ENCODE measurements around the gene ANO6.

Gene ANO6

GRCh38 chr12:45215419-45216229 is at the start of gene ANO6:
Gene ANO6, plus strand, starts transcription at chr12:45216095. Its CDS starts 227 bp downstream, at chr12:45216322.
- DNase-seq (ENCODE audit: low read depth), result peak; percentile 93

DNA sequence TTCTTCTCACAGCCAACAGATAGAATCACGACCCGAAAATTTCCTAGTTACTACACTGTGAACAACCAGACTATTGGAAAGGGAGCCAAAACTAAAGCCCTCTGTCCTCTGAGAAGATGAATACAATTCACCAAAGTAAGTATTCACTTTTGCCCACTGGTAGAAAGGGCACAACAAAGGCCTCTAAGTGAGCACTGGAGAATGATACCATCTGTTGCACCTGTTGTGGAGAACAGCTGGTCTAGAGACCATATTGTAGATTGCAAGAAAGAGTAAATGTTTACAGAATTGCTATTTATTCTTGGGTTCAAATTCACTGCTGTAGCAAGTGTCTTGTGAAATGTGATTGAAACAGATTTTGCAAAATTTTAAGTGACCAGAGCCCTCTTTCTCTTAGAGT is 46.9 kb upstream of the ANO6 start:
- no peak for DNase-seq (ENCODE audit: low read depth)

GRCh38 chr12:45170456-45171042 is 45.3 kb upstream of the ANO6 start:
- DNase-seq (ENCODE audit: low read depth), result peak; percentile 76

GRCh38 chr12:45173293-45173692 is 42.6 kb upstream of the ANO6 start:
- DNase-seq (ENCODE audit: low read depth), result peak; percentile 5

GRCh38 chr12:45174595-45174994 is 41.3 kb upstream of the ANO6 start:
- DNase-seq (ENCODE audit: low read depth), result no peak

GRCh38 chr12:45178771-45179170 is 37.1 kb upstream of the ANO6 start:
- DNase-seq (ENCODE audit: low read depth), result no peak

DNA sequence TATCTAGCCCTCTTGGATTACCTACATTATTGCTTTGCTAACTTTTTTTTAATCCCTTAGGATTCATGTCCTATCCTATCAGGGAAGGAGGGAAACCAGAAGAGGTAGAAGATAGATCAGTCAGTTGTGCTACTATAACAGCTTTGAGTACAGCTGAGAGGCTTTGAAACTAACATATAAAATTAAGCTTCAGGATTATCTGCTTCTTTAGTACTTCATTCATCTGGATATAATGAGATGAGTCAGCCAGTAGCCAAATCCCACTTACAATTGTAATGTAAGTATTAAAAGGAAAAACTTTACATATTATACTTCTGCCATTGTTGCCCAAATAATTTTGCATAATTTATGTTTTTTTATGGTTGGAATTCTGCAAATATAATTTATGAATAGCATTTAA is 33.4 kb upstream of the ANO6 start:
- peak; percentile 5 for DNase-seq (ENCODE audit: low read depth)

GRCh38 chr12:45183246-45183645 is 32.6 kb upstream of the ANO6 start:
- DNase-seq (ENCODE audit: low read depth), result peak; percentile 22

DNA sequence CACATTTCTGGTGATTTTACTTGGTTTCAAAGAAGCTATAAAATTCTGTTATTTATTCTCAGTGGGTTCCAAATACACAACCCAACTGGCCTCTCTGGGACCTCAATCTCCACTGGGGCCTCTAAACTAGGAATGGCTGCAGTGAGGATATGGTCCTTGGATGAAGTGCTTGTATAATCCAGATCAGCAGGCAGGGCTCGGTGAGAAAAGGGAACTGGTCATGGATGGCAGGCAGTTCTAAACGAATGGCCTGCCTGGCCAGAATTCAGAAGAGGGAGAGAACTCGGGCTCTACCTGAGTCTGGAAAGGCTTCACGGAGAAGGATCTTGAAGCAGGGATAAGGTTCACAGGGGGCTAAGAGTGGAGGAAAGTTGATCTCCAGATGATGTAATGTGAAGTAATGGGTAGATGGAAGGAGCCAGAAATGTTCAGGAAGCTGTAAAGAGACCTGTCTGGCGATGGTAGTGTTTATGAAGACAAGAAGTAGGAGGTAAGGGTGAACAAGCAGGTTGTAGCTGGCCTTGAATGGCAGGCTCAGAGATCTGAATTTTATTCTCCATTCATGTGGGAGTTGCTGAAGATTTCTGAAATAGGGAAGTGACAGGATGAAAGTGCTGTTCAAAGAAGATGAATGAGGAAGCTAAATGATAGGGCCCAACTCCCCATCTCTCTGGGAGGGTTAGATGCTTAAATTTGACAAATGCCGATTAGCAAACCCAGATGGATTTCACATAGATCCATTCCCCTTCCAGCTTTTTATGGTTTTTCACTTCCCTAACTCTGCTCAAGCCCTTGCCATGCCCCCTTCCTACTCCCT is 31.5 kb upstream of the ANO6 start:
- DNase-seq (ENCODE audit: low read depth), result no peak

DNA sequence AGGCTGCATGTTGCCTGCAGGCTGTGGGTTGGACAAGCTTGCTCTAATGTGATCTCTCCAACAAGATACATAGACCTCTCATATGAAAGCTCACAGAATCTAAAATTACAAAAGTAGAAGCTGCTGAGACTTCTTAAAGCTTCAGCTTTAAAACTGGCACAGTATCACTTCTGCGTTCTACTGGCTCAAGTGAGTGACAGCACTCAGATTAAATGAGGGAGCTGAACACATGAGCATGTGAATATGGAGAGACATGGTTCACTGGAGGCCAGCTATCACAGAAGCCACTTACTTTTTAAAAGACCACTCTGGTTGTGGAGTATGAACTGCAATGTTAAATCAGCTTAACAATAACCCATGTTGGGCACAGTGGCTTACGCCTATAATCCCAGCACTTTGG is 29.1 kb upstream of the ANO6 start:
- no peak for DNase-seq (ENCODE audit: low read depth)

DNA sequence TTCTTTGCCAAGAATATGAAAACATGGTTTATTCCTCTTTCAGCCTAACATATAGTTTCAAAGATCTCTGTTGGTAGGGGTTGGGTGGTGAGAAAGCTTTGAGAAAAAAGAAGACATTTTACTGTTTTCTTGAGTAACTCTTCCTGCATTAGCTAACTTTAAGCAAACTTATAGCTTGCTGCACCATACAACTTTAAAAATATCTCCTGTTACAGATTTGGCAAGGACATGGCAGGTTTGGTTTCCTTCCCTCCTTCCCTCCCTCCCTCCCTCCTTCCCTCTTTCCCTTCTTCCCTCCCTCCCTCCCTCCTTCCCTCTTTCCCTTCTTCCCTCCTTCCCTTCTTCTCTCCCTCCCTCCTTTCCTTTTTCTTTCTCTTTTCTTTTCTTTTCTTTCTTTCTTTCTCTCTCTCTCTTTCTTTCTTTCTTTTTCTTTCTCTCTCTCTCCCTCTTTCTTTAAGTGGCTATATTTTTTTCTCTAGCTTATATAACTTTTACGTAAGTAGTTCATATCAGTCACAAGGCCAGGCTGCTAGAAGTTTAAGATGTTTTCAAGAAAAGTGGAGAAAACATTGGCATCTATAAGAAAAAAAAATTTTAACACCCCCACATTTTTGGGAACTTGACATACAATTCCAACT is 26.0 kb upstream of the ANO6 start:
- no peak for DNase-seq (ENCODE audit: low read depth)

DNA sequence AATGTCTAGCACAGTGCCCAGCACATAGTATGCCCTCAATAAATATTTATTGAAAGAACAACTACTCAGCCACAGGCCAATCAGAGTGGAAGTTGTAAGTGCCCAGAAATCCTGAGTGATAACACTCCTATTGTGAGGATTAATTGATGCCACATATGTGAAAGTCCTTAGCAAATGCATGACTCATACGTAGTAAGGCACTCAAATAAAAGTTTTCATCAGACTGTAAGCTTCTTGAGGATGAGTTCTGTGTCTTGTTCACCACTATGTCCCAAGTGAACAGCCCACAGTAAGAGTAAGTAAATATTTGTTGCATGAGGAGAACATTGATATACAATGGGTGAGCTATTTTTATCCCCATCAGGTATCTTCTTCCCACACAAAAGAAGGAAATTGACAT is 24.7 kb upstream of the ANO6 start:
- peak; percentile 71 for DNase-seq (ENCODE audit: low read depth)

GRCh38 chr12:45192707-45193106 is 23.2 kb upstream of the ANO6 start:
- no peak for DNase-seq (ENCODE audit: low read depth)

- peak; percentile 85 for DNase-seq (ENCODE audit: low read depth)
Observed at GRCh38 chr12:45200491-45201043, 15.3 kb upstream of the ANO6 start.

DNA sequence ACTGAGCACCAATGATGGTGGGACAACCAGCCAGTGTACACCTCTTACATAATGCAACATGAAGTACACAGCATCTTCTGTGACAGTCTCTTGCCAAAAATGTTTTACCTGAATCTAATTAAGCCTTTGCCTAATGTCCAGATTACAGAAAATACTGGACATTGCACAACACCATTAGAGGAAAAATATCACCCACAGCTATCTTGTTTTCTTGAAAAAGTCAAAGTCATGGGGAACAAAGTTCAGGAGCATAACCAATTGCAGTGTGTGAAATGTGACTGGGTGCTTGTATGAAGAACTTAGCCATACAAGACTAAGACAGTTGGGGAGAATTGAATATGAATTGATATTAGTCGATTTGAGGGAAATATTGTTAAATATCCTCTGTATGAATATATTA is 12.1 kb upstream of the ANO6 start:
- no peak for DNase-seq (ENCODE audit: low read depth)

- no peak for DNase-seq (ENCODE audit: low read depth)
Observed at GRCh38 chr12:45204757-45205156, 11.1 kb upstream of the ANO6 start.

DNA sequence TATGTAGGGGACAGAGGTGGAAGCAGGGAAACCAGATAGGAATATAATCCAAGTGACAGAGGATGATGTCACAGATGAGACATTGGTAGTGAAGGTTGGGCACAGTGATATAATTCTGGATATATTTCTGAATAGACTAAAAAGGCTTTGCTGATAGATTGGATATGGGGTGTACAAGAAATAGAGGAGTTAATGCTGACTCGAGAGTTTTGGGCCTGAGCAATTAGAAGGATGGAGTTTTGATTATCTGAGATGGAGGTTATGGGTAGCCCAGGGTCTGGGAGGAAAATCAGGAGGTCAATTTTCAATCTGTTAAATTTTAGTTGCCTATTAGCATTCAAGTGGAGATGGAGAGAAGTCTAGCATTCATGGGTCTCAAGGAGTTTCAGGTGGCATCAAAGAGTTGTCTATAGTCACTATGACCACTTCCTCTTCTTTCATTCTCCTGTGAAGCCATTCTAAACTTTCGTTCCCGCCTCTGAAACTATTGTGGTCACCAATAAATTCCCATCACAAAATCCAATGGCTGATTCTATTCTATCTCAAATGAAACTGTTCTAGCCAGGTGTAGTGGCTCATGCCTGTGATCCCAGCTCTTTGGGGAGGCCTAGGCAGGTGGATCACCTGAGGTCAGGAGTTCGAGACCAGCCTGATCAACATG is 10.6 kb upstream of the ANO6 start:
- no peak for DNase-seq (ENCODE audit: low read depth)

GRCh38 chr12:45208604-45209487 is 7.0 kb upstream of the ANO6 start:
- peak; percentile 80 for DNase-seq (ENCODE audit: low read depth)

DNA sequence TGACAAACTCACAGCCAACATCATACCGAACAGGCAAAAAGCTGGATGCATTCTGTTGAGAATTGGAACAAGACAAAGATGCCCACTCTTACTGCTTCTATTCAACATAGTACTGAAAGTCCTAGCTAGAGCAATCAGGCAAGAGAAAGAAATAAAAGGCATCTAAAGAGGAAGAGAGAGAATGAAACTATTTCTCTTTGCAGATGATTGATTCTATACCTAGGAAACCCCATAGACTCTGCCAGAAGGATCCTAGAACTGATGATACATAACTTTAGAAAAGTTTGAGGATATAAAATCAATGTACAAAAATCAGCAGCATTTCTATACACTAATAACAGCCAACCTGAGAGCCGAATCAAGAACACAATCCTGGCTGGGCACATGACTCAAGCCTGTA is 6.1 kb upstream of the ANO6 start:
- DNase-seq (ENCODE audit: low read depth), result no peak

DNA sequence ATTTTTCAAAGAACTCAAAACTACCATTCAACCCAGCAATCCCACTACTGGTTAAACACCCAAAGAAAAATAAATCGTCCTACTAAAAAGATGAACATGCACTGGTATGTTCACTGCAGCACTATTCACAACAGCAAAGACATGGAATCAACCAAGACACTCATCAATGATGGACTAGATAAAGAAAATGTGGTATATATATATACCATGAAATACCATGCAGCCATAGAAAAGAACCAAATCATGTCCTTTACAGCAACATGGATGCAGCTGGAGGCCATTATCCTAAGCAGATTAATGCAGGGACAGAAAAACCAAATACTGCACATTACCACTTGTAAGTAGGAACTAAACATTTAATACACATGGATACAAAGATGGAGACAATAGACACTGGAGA is 3.8 kb upstream of the ANO6 start:
- DNase-seq (ENCODE audit: low read depth), result no peak

- no peak for DNase-seq (ENCODE audit: low read depth)
Observed at GRCh38 chr12:45213107-45213506, 2.8 kb upstream of the ANO6 start.

Data from iris pigment epithelial cell (primary cell).